GM23248 (cell line): Measurements from ENCODE around the gene FAM180B.

Experiments
- EZH2 ChIP-seq: fragments of 200-600 bp; sonication (generic); IDR thresholded peaks from 2 replicates; pipeline ENCODE4 v1.6.1; 2018; ENCODE audit warnings: antibody characterized with exemption, mild to moderate bottlenecking; ENCODE audit not compliant: insufficient read depth, poor library complexity, severe bottlenecking
- EZH2phosphoT487 ChIP-seq: fragments of 200-600 bp; sonication (generic); IDR thresholded peaks from 2 replicates; pipeline ENCODE4 v1.6.1; 2018; ENCODE audit warnings: antibody characterized with exemption, moderate library complexity, mild to moderate bottlenecking, low read depth; ENCODE audit not compliant: insufficient read depth

GRCh38 chr11:47583844-47584243, 2.6 kb upstream of the FAM180B start:
- TF ChIP-seq EZH2 (no peak), EZH2phosphoT487 (no peak)
